Fibroblast of skin of back (primary cell): ENCODE measurements around the gene SNRPN.
"Not testable (repeated sequence)": the region's sequence is repeated elsewhere in the genome, so short reads cannot be mapped to it uniquely, and the experiment has no call there.

ENCODE experiments used
- DNase-seq: peaks from one replicate; pipeline ENCODE4 v3.0.0-alpha.2; 2013

Gene SNRPN

DNA sequence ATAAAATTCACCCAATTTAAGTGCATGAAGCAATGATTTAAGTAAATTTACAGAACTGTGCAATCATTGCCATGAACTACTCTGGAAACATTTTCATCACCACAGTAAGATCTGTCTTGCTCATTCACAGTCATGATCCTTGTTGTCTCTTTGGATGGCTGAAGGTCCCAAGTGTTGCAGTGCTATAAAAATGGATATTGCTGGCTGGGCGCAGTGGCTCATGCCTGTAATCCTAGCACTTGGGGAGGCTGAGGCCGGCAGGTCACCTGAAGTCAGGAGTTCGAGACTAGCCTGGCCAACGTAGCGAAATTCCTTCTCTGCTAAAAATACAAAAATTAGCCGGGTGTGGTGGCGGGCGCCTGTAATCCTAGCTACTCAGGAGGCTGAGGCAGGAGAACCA lies 17.0 kb downstream of the SNRPN start:
- DNase-seq = no peak

GRCh38 chr15:24972707-24973106 lies 17.9 kb downstream of the SNRPN start:
- DNase-seq = not testable (repeated sequence)

DNA sequence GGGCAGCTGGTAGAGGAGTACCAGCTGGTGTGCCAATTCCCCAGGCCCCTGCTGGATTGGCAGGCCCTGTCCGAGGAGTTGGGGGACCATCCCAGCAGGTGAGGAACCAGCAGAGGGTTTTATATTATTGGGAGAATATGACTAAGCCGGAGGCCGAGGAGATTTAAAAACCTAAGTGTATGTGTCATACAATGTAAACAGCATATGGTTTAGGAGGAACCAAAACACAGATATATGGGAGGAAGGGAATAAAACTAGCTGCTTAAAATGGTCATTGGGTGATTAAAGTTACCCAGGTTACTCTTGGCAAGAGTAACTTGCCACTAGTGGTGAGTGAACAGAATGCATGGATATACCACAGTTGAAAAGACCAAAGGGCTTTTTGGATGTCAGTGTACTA lies 22.1 kb downstream of the SNRPN start:
- peak; percentile 1 for DNase-seq

GRCh38 chr15:24977686-24978085 lies 22.9 kb downstream of the SNRPN start:
- DNase-seq = no peak

GRCh38 chr15:24985224-24985623 lies 30.4 kb downstream of the SNRPN start:
- DNase-seq = no peak

DNA sequence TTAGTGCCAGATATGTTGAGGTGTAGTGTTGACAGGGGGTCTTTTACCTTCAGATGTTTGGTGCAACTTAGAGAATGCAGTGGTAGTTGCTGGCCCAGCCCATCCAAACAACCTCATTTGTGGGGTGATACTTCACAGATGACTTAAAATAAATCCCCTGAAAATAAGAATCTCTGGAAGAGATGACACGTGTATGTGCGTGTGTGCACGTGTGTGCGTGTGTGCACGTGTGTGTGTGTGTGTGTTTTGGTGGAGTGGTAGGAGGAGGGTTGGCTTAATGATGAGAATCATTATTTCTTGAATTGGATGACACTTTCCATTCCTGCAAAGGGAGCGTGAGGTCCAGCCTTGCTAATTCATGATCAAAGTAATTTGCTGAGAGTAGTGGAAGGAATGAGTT lies 31.9 kb downstream of the SNRPN start:
- no peak for DNase-seq

- no peak for DNase-seq
Measured at GRCh38 chr15:25019434-25019833, 64.6 kb downstream of the SNRPN start.

DNA sequence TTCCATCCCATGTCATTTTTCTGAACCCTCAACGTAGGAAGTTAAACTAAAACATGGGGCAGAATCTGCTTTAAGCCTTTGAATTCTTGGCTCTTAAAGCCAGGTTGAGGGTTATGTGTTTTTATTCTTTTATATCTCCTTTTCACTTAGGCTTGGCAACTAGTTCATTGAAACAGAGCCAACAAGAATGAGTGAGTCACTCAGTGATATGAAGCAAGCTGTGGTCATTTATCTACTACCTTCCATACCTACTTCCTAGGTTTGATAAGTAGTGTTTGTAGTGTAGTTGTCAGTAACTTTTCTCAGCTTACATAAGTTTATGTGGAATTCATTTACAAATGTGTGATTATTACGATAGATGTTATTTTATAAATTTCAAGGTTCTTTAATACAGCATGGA lies 67.4 kb downstream of the SNRPN start:
- DNase-seq = peak; percentile 5
